Ovary (tissue), 3 donors: Measurements from ENCODE around the gene TRIO.

ENCODE experiments used
- CTCF ChIP-seq, 3 donors: fragments of 450-650 bp in 2 of 3; fragments of 200-600 bp in 1 of 3; IDR thresholded peaks; one replicate each; pipeline versions ENCODE4 v1.5.1 to v1.8.0; 2016 to 2022; ENCODE audit warnings: antibody characterized with exemption in 3 of 3, mild to moderate bottlenecking in 1 of 3
- EP300 ChIP-seq: sonication (generic); formaldehyde crosslinking; IDR thresholded peaks from one replicate; pipeline ENCODE4 v1.6.1; 2017; ENCODE audit warnings: antibody characterized with exemption
- donor health status: DM: no; HTN: no; CAD: no.

- TF ChIP-seq CTCF (IDR thresholded peaks at IDR 0.05), result no peak
- no peak for TF ChIP-seq EP300
Observed at GRCh38 chr5:14115323-14115895, 27.7 kb upstream of the TRIO start.
